ENCODE results near the gene TUBD1. TPM values are rescaled to one million over a fixed set of nuclear protein-coding genes. Genes with fewer than 3 reads are reported as not detected.

Gene TUBD1
- total and polyA plus RNA-seq, 2 of the 13 experiments (the other 11 are each of a cell fraction or from before 2014, with no cell fraction given): 18.2 to 25.9 TPM

GRCh38 chr17:59842901-59843652 is 49.7 kb downstream of the TUBD1 start (continued):
- TF ChIP-seq SMYD3 (CRISPR knock-in tag; IDR thresholded peaks at IDR 0.05) (no peak), ZBTB20 (CRISPR knock-in tag; IDR thresholded peaks at IDR 0.05; ENCODE audit: borderline replicate concordance, low read depth) (no peak), BCLAF1 (IDR thresholded peaks at IDR 0.05) (no peak), NFYB (CRISPR knock-in tag; IDR thresholded peaks at IDR 0.05) (no peak), TBX2 (CRISPR knock-in tag; IDR thresholded peaks at IDR 0.05; ENCODE audit: borderline replicate concordance) (peak; percentile 66), HIVEP1 (CRISPR knock-in tag; IDR thresholded peaks at IDR 0.05) (no peak), HNRNPLL (IDR thresholded peaks at IDR 0.05; ENCODE audit: low read depth, low read length, poor library complexity, severe bottlenecking) (no peak), PRDM10 (CRISPR knock-in tag; IDR thresholded peaks at IDR 0.05; ENCODE audit: low read depth) (no peak; the same call in 1 of the 2 replicates), ZSCAN31 (CRISPR knock-in tag; IDR thresholded peaks at IDR 0.05; ENCODE audit: low read depth) (no peak), MEF2D (CRISPR knock-in tag; IDR thresholded peaks at IDR 0.05) (no peak; the same call in 1 of the 2 replicates), ZNF704 (CRISPR knock-in tag; IDR thresholded peaks at IDR 0.05; ENCODE audit: borderline replicate concordance) (no peak; the same call in 1 of the 2 replicates), NFE2L2 (IDR thresholded peaks at IDR 0.05; ENCODE audit: low read length) (peak; percentile 54; the same call in 1 of the 2 replicates), ZNF496 (CRISPR knock-in tag; IDR thresholded peaks at IDR 0.05; ENCODE audit: insufficient replicate concordance) (no peak), CCDC6 (CRISPR knock-in tag; IDR thresholded peaks at IDR 0.05) (no peak; the same call in 1 of the 2 replicates), ZFP1 (CRISPR knock-in tag; IDR thresholded peaks at IDR 0.05) (peak; percentile 83), BRD4 (CRISPR knock-in tag; IDR thresholded peaks at IDR 0.05) (0 out of 2 replicates have a peak, but pooled peaks have one; percentile 54), ZKSCAN8 (CRISPR knock-in tag; IDR thresholded peaks at IDR 0.05; ENCODE audit: borderline replicate concordance) (peak; percentile 89)
